Activated T-cell treated with anti-CD3 and anti-CD28 coated beads, Interleukin-2, amount 50 U/mL, for 4 hours (primary cell): ENCODE measurements around the gene ATN1. TPM values are rescaled to one million over a fixed set of nuclear protein-coding genes. Genes with fewer than 3 reads are reported as not detected.

ENCODE experiments used
- ATAC-seq, 2 donors: fragments of 200-7000 bp; cut with Tn5 transposase; one replicate each; pipeline ENCODE4 v1.10.0; 2021
- DNase-seq: peaks from one replicate; pipeline ENCODE4 v3.0.0-alpha.2; 2020
- H3K27me3 Mint-ChIP-seq: one replicate; pipeline ENCODE4 v1.8.0; 2021; ENCODE audit warnings: low read depth, mixed read lengths
- H3K36me3 Mint-ChIP-seq: one replicate; pipeline ENCODE4 v1.8.0; 2022; ENCODE audit warnings: mixed read lengths; ENCODE audit not compliant: insufficient read depth
- H3K4me1 Mint-ChIP-seq: one replicate; pipeline ENCODE4 v1.8.0; 2021; ENCODE audit warnings: low read depth, mixed read lengths
- H3K4me3 Mint-ChIP-seq: one replicate; pipeline ENCODE4 v1.8.0; 2021; ENCODE audit warnings: mild to moderate bottlenecking, moderate library complexity, mixed read lengths
- H3K9me3 Mint-ChIP-seq: one replicate; pipeline ENCODE4 v1.8.0; 2021; ENCODE audit warnings: mixed read lengths
- total RNA-seq, 3 donors: library from RNA; stranded (reverse); gene quantifications; one replicate each; pipeline ENCODE4 v1.2.1, GENCODE V29; 2021

Gene ATN1
- total RNA-seq, 3 donors from 2014 or later: 65.8 to 73.9 (median 70.7) TPM

- H3K36me3 Mint-ChIP-seq: peaks cover 17% of the 10 kb centered on the region
- no peaks in the 10 kb centered on the region for H3K9me3 Mint-ChIP-seq
- no peaks in the 10 kb centered on the region for H3K27me3 Mint-ChIP-seq
- DNase-seq (no peak), ATAC-seq (peak in 1 of 2 donors; percentile 0)
- peak overlapping the region; percentile 92 for H3K4me3 Mint-ChIP-seq
- H3K4me1 Mint-ChIP-seq: peaks cover 32% of the 10 kb centered on the region
Observed at GRCh38 chr12:6914947-6915788, 12.6 kb upstream of the ATN1 start.

- ATAC-seq (no peak), DNase-seq (no peak)
- peaks cover 32% of the 10 kb centered on the region for H3K4me1 Mint-ChIP-seq
- H3K9me3 Mint-ChIP-seq: no peaks in the 10 kb centered on the region
- H3K36me3 Mint-ChIP-seq: peaks cover 17% of the 10 kb centered on the region
- H3K4me3 Mint-ChIP-seq: peak overlapping the region; percentile 92
- H3K27me3 Mint-ChIP-seq: no peaks in the 10 kb centered on the region
Observed at GRCh38 chr12:6915789-6916285, 11.9 kb upstream of the ATN1 start.

- no peaks in the 10 kb centered on the region for H3K27me3 Mint-ChIP-seq
- no peak for DNase-seq
- ATAC-seq: no peak
- peak overlapping the region; percentile 92 for H3K4me3 Mint-ChIP-seq
- no peaks in the 10 kb centered on the region for H3K9me3 Mint-ChIP-seq
- peaks cover 32% of the 10 kb centered on the region for H3K4me1 Mint-ChIP-seq
- H3K36me3 Mint-ChIP-seq: peaks cover 17% of the 10 kb centered on the region
Observed at GRCh38 chr12:6916426-6917200, 11.1 kb upstream of the ATN1 start.

GRCh38 chr12:6917491-6918231, 10.1 kb upstream of the ATN1 start:
- Mint-ChIP-seq H3K27me3 (no peaks in the 10 kb centered on the region), H3K4me1 (peaks cover 30% of the 10 kb centered on the region), H3K9me3 (no peaks in the 10 kb centered on the region), H3K4me3 (no peak overlapping the region), H3K36me3 (peaks cover 19% of the 10 kb centered on the region)
- ATAC-seq (no peak), DNase-seq (no peak)

DNA sequence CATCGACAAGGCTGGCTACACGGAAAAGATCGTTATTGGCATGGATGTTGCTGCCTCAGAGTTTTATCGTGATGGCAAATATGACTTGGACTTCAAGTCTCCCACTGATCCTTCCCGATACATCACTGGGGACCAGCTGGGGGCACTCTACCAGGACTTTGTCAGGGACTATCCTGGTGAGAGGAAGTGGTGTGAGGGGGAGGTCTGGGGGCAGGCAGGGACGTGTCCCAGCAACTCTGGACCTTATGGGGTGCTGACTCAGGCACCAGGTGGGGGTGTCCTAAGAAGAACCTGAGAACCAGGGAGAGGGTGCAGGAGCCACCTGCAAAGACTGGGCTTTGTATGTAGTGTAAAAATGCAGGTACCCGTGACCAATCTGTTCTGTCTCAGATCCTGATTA, 8.2 kb upstream of the ATN1 start:
- Mint-ChIP-seq H3K27me3 (no peaks in the 10 kb centered on the region), H3K9me3 (no peaks in the 10 kb centered on the region), H3K36me3 (peaks cover 21% of the 10 kb centered on the region), H3K4me3 (no peak overlapping the region), H3K4me1 (peaks cover 29% of the 10 kb centered on the region)
- DNase-seq (no peak), ATAC-seq (no peak)

GRCh38 chr12:6921539-6921938, 6.2 kb upstream of the ATN1 start:
- ATAC-seq (no peak), DNase-seq (no peak)
- Mint-ChIP-seq H3K4me3 (no peak overlapping the region), H3K36me3 (peaks cover 18% of the 10 kb centered on the region), H3K4me1 (peaks cover 27% of the 10 kb centered on the region), H3K9me3 (no peaks in the 10 kb centered on the region), H3K27me3 (no peaks in the 10 kb centered on the region)

GRCh38 chr12:6921996-6922946, 5.5 kb upstream of the ATN1 start:
- DNase-seq: no peak
- Mint-ChIP-seq H3K36me3 (peaks cover 14% of the 10 kb centered on the region), H3K4me1 (peaks cover 31% of the 10 kb centered on the region), H3K4me3 (no peak overlapping the region), H3K27me3 (no peaks in the 10 kb centered on the region), H3K9me3 (no peaks in the 10 kb centered on the region)
- no peak for ATAC-seq

GRCh38 chr12:6923003-6923732, 4.6 kb upstream of the ATN1 start:
- H3K27me3 Mint-ChIP-seq: no peaks in the 10 kb centered on the region
- peaks cover 14% of the 10 kb centered on the region for H3K36me3 Mint-ChIP-seq
- H3K4me1 Mint-ChIP-seq: peaks cover 31% of the 10 kb centered on the region
- H3K9me3 Mint-ChIP-seq: no peaks in the 10 kb centered on the region
- no peak for ATAC-seq
- DNase-seq: no peak
- H3K4me3 Mint-ChIP-seq: no peak overlapping the region

GRCh38 chr12:6923851-6924250, 3.9 kb upstream of the ATN1 start:
- no peaks in the 10 kb centered on the region for H3K9me3 Mint-ChIP-seq
- H3K4me3 Mint-ChIP-seq: no peak overlapping the region
- ATAC-seq (no peak), DNase-seq (no peak)
- no peaks in the 10 kb centered on the region for H3K27me3 Mint-ChIP-seq
- peaks cover 35% of the 10 kb centered on the region for H3K4me1 Mint-ChIP-seq
- peaks cover 14% of the 10 kb centered on the region for H3K36me3 Mint-ChIP-seq

DNA sequence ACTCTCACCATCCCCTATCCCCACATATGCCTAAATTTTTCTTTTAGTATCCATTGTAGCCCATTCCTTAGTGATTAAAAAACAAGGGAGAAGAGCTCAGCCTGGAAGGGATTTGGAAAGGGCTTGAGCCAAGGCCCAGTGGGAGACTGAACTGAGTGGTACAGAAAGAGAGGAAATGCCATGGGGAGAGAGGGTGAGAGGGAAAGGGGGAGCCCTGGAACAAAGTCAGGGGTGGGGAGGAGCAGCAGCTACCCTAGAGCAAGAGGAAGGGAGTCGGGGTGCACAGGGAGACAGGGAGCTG, 2.6 kb upstream of the ATN1 start:
- no peaks in the 10 kb centered on the region for H3K9me3 Mint-ChIP-seq
- ATAC-seq (no peak), DNase-seq (no peak)
- H3K27me3 Mint-ChIP-seq: no peaks in the 10 kb centered on the region
- peaks cover 45% of the 10 kb centered on the region for H3K4me1 Mint-ChIP-seq
- H3K36me3 Mint-ChIP-seq: peaks cover 4% of the 10 kb centered on the region
- H3K4me3 Mint-ChIP-seq: peak overlapping the region; percentile 53

DNA sequence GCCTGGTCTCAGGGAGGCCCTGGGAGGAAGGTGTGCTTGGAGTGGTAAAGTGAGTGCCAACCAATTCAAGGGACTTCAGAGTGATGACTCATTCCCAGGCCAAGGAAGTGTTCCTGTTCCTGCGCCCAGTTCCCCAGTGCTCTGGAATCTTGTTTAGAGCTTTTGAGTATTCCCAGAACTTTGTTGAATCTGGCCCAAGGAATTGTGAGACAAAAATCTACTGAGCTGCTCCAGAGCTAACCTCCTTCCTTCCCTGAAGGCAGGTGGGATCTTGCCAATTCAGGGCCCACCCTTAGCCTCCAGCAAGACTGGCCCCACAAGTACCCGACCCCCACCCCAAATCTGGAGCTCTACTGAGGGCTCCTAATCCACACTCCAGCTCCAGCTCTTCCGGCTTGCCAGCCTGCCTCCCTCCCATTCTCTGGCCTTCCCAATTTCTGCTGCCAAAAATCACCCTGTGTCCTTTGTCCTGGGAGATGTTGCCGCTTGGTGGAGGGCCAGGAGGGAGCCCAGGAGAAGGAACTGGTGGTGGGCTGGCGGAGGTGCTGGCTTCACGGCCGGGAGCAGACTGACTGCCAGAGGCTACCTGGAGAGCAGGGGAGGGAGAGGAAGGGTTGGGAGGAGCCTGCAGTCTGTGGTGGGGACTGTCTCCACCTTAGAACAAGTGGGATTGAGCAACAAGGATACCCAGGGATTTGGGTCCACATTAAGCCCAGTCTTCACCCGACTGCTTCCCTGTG, 2.0 kb upstream of the ATN1 start:
- peaks cover 47% of the 10 kb centered on the region for H3K4me1 Mint-ChIP-seq
- DNase-seq: no peak
- H3K27me3 Mint-ChIP-seq: no peaks in the 10 kb centered on the region
- H3K4me3 Mint-ChIP-seq: peak overlapping the region; percentile 20
- H3K9me3 Mint-ChIP-seq: no peaks in the 10 kb centered on the region
- H3K36me3 Mint-ChIP-seq: peaks cover 4% of the 10 kb centered on the region
- no peak for ATAC-seq

GRCh38 chr12:6928022-6928702, 403 bp downstream of the ATN1 start:
- peak; percentile 5 to 10 for ATAC-seq
- Mint-ChIP-seq H3K4me1 (peaks cover 63% of the 10 kb centered on the region), H3K9me3 (no peaks in the 10 kb centered on the region), H3K4me3 (peak overlapping the region; percentile 85), H3K36me3 (no peaks in the 10 kb centered on the region), H3K27me3 (no peaks in the 10 kb centered on the region)
- DNase-seq: no peak
